Breast epithelium (tissue), 3 donors: ENCODE data around the gene CRYGB.

ENCODE experiments used
- POLR2A ChIP-seq: fragments of 450-650 bp; IDR thresholded peaks from one replicate; pipeline ENCODE4 v1.6.1; 2016; ENCODE audit warnings: antibody characterized with exemption, mild to moderate bottlenecking, moderate library complexity
- POLR2AphosphoS5 ChIP-seq, 3 donors: sonication (generic); formaldehyde crosslinking; IDR thresholded peaks; one replicate each; pipeline ENCODE4 v1.6.1; 2017; ENCODE audit warnings: antibody characterized with exemption in 3 of 3
- TF ChIP-seq, protein P1 (sequence below), 3 donors: fragments of 450-650 bp; IDR thresholded peaks; one replicate each; pipeline ENCODE4 v1.5.1; 2016 to 2017; ENCODE audit warnings: antibody characterized with exemption in 3 of 3, mild to moderate bottlenecking in 3 of 3, moderate library complexity in 3 of 3

- TF ChIP-seq, protein P1, sequence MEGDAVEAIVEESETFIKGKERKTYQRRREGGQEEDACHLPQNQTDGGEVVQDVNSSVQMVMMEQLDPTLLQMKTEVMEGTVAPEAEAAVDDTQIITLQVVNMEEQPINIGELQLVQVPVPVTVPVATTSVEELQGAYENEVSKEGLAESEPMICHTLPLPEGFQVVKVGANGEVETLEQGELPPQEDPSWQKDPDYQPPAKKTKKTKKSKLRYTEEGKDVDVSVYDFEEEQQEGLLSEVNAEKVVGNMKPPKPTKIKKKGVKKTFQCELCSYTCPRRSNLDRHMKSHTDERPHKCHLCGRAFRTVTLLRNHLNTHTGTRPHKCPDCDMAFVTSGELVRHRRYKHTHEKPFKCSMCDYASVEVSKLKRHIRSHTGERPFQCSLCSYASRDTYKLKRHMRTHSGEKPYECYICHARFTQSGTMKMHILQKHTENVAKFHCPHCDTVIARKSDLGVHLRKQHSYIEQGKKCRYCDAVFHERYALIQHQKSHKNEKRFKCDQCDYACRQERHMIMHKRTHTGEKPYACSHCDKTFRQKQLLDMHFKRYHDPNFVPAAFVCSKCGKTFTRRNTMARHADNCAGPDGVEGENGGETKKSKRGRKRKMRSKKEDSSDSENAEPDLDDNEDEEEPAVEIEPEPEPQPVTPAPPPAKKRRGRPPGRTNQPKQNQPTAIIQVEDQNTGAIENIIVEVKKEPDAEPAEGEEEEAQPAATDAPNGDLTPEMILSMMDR (IDR thresholded peaks at IDR 0.05): no peak
- TF ChIP-seq POLR2AphosphoS5 (IDR thresholded peaks at IDR 0.05): no peak
- TF ChIP-seq POLR2A: no peak
These were observed 20.7 kb downstream of the CRYGB start for GRCh38 chr2:208125251-208125650.
